ENCODE measurements around the gene DHRS11.

DHRS11 gene

DNA sequence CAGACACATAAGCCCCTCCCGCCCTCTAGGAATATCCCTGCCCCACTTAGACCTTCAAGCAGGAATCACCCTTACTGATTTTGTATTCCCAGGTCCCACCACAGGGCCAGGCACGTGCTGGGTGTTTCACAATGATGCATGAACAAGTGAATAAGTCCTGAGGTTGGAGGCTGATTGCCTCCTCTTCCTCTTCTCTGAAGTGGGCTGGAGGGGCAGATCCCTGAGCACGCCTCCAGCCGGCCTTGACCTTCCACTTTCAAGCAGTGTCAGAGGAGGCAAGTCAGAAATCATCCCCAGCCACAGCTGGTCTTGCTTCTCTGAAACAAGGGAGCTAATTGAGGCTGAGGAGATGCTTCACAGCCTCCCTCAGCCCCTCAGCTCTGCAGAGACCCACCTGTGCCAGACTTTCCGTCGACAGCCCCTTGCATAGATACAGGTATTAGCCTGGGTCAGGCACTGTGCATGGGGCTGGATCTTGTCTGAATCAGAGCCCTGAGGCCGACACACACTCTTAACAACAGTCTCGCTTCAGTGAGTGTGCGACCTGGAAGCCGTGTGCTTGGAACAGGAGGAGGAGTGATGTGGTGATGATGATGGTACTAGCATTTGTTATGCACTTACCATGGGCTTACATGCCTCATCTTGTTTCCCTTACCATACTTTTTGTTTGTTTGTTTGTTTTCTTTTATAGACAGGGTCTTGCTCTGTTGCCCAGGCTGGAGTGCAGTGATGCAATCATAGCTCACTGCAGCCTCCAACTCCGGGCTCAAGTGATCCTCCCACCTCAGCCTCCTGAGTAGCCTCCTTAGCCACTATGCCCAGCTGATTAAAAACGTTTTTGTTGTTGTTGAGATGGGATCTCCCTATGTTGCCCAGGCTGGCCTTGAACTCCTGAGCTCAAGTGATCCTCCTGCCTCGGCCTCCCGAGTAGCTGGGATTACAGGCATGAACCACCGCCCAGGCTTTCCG, 24.7 kb downstream of the DHRS11 start:
- DNase-seq, result no peak

GRCh38 chr17:36617773-36618172, 26.1 kb downstream of the DHRS11 start:
- no peak for DNase-seq

DNA sequence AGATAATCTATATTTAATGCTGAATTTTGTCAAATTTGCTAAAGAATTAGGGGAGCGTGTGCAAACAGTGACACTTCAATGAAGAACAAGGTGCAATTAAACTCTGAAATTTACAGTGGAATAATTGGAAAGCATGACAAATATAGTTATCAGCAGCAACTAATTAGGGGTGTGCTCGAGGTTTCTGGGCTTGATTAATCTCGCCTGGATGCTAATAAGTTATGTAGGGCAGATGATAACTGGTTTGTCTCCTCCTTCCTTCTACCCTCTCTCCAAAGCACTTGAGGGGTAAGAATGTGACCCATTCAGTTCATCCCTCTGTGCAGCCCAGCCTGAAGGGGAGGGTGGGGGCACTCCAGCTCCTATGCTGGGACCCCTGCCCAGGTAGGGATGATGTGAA, 31.6 kb downstream of the DHRS11 start:
- DNase-seq, result no peak

- no peak for DNase-seq
Observed at GRCh38 chr17:36625188-36625587, 33.5 kb downstream of the DHRS11 start.

DNA sequence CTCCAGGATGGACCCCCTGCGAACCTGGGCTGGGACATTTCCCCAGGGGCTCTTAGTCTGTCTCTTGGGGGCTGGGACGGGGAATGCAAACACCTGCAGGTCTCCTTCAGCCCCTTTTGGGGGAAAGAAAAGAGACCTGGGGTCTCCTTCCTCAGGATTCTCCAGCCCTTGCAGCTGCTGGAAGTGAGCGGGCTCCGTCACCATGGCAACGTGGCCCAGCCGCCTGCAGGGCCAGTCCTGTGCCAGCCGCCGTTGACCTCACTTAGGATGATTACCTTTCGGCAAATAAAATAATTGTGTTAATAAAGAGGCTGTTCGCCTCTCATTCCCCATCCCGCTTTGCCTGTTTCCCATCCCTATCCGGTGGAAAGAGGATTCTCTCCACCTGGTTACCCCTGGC, 35.4 kb downstream of the DHRS11 start:
- DNase-seq, result no peak

- no peak for DNase-seq
Observed at GRCh38 chr17:36628576-36628975, 36.9 kb downstream of the DHRS11 start.

- DNase-seq, result peak; percentile 47
Observed at GRCh38 chr17:36629252-36629847, 37.7 kb downstream of the DHRS11 start.

DNA sequence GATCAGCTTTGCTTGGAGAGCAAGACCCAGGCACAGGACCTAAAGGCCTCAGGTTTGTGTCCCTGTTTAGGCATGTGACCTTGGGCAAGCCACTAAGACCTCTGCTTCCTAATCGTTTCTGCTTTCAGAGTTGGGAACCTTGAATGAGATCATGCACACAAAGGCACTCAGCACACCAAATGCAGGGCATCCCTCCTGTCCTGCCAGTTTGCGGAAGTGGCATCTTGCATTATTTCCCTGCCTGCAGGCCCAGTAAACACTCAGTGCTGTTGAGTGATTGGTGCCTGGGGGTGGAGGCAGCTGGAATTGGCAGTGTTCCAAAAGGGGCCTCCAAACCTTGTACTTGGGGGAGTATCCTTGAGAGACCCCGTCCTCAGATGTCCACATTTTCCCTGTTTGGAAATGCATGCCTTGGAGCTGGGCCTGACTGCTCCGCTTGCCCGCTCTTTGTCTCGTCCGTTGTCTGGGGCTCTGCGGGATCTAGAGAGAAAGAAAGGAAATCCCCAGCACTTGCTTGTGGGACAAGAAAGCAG, 38.4 kb downstream of the DHRS11 start:
- no peak for DNase-seq

DNA sequence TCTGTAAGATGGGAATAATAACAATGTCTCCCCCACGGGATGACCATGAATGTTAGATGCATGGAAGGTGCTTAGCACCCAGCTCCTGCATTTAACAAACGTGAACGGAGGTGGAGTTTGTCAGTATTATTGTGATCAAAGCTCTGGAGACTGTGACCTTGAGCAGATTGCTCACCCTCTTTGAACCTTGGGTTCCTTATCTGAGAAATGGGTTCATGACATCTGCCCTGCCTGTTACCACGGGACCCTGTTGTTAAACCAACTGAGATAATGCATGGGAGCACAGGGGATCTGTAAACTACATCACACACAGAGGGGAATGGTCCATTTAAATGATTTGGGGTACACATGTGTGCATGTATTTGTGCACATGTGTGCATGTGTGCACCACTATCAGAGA, 39.3 kb downstream of the DHRS11 start:
- no peak for DNase-seq

DNA sequence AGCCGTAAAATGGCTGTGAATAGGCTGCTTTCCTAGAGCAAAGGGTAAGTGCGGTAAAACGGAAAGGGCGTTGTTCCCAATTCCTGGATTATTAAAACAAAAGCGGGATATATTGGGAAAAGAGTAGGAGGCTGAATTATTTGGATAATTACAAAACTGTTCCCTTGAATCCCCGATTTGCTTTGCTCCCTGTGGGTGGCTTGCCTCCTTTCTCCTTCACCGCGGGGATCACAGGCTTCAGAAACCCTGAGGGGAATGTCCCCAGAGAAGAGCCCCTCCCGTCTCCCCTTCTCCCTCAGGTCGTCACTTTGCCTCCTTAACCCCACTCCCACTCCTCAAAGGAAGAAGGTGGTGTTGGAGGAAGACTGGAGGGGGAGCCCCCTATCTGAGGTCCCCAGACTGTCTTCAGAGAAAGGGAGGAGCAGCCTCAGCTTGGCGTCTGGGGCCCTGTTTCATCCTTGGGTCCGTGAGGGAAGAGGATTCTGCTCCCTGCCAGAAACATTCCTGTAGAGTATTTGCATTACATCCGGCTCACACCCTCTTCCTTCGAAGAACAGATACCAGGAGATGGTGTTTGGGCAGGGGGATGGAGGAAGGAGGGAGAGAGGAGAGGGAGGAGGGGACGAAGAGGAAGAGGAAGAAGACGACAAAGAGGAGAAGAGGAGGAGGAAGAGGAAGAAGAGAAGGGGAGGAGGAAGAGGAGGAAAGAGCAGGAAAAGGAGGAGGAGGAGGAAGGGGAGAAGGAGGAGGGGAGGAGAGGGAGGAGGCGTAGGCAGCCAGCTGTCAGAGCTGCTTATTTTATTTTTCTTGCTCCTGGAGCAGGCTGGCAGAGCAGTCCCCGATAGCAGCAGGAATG, 41.5 kb downstream of the DHRS11 start:
- DNase-seq, result no peak

GRCh38 chr17:36640346-36640745, 48.7 kb downstream of the DHRS11 start:
- no peak for DNase-seq

- DNase-seq, result no peak
Observed at GRCh38 chr17:36640836-36641235, 49.2 kb downstream of the DHRS11 start.

DNA sequence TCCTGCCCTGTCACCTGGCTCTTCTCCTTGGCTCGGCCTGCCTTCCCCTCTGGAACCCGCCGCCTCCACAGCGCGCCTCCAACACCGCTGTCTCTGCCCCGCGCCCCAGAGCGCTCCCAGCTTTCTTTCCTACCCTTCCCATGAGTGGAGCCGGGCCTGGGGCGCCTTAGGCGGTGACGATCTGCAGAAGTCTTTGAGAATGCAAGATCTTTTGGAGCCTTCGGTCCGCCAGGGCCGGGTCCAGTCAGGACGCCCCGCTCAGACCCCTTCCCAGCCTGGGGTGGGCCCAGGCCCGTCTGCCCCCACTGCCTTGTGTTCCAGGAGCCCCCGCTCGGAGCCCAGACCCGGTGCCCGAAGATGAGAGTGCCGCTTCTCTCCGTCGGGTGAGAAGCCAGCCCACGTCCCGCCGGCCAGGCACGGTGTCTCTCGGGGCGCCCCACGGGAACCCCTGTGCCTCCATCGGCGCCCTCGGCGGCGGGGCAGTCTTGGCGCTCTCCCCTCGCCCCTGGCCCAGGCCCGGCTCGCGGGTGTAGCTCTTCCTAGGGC, 49.7 kb downstream of the DHRS11 start:
- DNase-seq, result no peak

DNA sequence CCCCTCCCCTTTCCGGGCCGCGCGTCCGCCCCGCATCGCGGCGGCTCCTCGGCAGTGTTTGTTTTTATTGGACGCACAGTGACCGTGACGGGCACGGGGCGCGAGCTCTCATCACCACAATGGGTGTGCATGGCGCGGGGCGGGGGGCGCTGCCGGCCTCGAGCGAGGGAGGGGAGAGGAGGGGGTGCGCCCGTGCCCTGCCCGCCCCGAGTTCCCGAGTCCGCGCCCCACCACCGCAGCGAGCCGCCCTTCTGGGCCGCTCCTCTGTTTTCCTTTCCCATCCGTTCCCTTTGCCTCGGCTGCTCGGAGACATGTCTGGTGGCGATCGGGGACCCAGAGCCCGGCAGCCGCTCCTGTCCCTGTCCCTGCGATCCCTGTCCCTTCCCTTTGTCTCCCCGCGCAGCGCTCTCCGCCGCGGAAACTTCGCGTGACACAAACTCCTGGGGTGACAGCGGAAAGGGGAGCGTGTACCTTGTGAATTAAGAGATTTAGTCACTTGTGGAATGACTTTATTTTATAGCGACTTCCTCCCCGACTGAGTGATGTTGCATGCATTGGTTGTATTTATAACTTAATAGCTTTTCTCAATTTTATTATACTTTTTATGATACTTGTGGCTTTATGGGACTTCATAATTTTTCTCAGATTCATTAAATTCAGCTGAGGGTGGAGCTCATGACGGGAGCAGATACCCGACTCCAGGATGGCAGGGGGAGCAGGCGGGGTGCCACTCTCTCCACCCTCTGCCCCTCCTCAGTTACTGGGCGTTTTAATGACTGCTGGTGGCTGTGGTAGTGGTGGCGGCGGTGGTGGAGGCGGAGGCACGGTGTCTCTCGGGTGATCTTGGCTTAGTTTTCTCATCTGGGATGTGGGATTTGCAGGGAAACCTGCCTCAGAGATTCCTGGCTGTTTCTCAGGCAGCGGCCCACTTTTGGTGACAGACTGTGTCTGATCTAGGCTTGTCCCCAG, 50.5 kb downstream of the DHRS11 start:
- DNase-seq, result no peak

GRCh38 chr17:36643086-36643685, 51.5 kb downstream of the DHRS11 start:
- DNase-seq, result no peak

DNA sequence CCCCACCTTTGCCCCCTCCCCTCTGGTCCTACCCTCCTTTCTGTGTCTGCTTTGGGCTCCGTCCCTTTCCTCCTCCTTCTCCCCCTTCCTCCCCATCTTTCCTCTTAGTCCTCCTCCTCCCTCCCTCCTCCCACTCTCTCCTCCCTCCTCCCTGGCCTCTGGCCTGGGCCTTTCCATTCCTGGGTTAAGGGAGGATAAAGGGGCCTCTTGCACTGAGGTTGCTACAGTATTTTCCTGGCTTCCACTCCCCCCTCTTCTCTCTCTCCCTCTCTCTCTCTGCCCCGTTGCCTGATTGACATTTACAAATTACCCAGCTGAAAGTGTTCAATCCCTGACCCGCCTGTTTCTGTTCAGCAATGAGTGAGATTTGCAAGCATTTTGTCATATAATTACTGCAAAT, 53.7 kb downstream of the DHRS11 start:
- no peak for DNase-seq

DNA sequence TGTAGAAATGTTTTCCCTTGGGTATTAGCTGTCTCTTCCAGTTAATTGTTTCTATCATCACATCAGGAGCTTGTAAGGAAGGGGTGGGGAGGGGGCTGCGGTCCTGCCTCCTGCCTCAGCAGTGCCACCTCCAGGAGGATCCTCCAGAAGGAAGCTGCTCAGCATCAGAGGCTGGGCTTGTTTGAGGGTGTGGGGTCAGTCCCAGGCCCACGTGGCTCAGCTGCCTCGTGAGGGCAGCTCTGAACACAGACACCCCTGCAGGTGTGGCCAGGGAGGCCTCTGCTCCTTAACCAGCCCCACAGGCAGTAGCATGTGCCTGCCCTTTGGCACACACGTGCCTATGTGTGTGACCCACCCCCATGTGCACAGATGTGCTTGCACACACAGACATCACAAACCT, 56.0 kb downstream of the DHRS11 start:
- DNase-seq, result no peak

DNA sequence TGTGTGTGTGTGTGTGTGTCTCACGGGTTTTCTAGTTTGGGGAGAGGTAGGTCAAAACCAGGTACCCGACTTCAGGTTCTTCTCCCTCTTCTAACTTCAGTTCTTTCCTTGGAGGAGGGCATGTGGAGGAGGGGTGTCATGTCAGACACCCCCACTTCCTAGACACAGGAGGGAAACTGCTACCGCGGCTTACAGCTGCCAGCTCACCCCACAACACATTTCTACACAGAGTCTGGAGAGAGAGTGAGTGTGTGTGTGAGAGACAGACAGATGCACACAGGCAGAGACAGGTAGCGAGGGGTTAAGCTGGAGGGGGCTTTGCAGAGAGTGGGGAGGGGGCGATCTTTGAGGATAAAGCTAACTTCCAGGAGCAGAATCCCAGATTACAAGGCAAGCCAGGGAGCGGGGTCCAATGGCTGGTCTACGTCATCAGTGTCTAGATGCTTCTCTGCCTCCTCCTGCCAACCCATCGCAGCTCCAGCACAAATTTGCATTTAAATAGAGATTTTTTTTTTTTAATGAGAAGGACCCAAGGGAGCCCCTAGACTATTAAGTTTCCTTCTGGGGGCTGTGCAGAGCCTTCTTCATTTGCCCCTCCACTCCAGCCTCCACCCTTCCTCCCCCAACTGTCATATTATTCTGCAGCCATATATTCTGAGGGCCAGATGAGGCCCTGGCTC, 58.6 kb downstream of the DHRS11 start:
- DNase-seq, result no peak
